Measurements from ENCODE around the gene SVEP1. TPM values are rescaled to one million over a fixed set of nuclear protein-coding genes. Genes with fewer than 3 reads are reported as not detected.

Gene SVEP1
- total and polyA plus RNA-seq, 2 donors (not counting 1 experiment from before 2014, with no cell fraction given): not detected

DNA sequence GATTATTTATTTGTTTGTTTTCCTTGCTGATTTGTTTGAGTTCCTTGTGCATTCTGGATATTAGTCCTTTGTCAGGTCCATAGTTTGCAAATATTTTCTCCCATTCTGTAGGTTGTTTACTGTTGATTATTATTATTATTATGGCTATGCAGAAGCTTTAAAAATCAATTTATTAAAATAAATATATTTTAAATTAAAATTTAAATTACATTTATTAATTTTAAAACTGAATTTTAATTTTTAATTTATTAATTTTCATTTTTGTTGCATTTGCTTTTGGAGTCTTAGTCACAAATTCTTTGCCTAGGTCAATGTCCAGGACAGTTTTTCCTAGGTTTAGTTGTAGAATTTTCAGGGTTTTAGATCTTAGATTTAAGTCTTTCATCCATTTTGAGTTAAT lies 50.9 kb downstream of the SVEP1 start:
- ChIA-PET POLR2A (no interaction called here), CTCF (no interaction called here)
- no peak overlapping the region for H3K9ac ChIP-seq (ENCODE audit: low read length)
- Mint-ChIP-seq H3K27ac (no peak overlapping the region), H3K4me3 (no peak overlapping the region), H3K27me3 (no peaks in the 10 kb centered on the region), H3K9me3 (ENCODE audit: insufficient read depth) (peaks cover 3% of the 10 kb centered on the region), H3K4me1 (no peaks in the 10 kb centered on the region)
- no peaks in the 10 kb centered on the region for H4K20me1 ChIP-seq (ENCODE audit: control insufficient read depth, insufficient read depth, low read length, poor library complexity, severe bottlenecking)
- H3K27ac ChIP-seq (ENCODE audit: low read length in 2 of 2): no peak overlapping the region
- no peak overlapping the region for H3K4me2 ChIP-seq (replicated peaks; ENCODE audit: low read depth, low read length, poor library complexity, severe bottlenecking)
- H2AFZ ChIP-seq (ENCODE audit: insufficient read depth, low read depth, low read length, poor library complexity, severe bottlenecking): no peak overlapping the region
- no peaks in the 10 kb centered on the region for H3K27me3 ChIP-seq (replicated peaks in 1 of 4; ENCODE audit: control extremely low read depth in 1 of 4, control insufficient read depth in 3 of 4, insufficient read depth in 4 of 4, low read length in 3 of 4)
- H3K79me2 ChIP-seq (ENCODE audit: control insufficient read depth, insufficient read depth, low read length): no peaks in the 10 kb centered on the region
- peaks cover 0 to 3% (median 0%) of the 10 kb centered on the region in 3 donors for H3K9me3 ChIP-seq (ENCODE audit: control extremely low read depth in 1 of 3, control insufficient read depth in 2 of 3, insufficient read depth in 1 of 3, low read length in 2 of 3)
- H3K36me3 ChIP-seq (replicated peaks in 1 of 2; ENCODE audit: control extremely low read depth in 1 of 2, control insufficient read depth in 1 of 2, extremely low read depth in 1 of 2, insufficient read depth in 2 of 2, low read length in 1 of 2): no peaks in the 10 kb centered on the region
- ATAC-seq (ENCODE audit: low read depth): no peak
- no peak for DNase-seq
- no peak overlapping the region for H3K4me3 ChIP-seq (ENCODE audit: control extremely low read depth in 1 of 5, extremely low read depth in 1 of 5, insufficient read depth in 1 of 5, low read depth in 2 of 5, low read length in 4 of 5)
- TF ChIP-seq, protein P1, sequence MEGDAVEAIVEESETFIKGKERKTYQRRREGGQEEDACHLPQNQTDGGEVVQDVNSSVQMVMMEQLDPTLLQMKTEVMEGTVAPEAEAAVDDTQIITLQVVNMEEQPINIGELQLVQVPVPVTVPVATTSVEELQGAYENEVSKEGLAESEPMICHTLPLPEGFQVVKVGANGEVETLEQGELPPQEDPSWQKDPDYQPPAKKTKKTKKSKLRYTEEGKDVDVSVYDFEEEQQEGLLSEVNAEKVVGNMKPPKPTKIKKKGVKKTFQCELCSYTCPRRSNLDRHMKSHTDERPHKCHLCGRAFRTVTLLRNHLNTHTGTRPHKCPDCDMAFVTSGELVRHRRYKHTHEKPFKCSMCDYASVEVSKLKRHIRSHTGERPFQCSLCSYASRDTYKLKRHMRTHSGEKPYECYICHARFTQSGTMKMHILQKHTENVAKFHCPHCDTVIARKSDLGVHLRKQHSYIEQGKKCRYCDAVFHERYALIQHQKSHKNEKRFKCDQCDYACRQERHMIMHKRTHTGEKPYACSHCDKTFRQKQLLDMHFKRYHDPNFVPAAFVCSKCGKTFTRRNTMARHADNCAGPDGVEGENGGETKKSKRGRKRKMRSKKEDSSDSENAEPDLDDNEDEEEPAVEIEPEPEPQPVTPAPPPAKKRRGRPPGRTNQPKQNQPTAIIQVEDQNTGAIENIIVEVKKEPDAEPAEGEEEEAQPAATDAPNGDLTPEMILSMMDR (IDR thresholded peaks at IDR 0.05): no peak
- TF ChIP-seq EZH2 (IDR thresholded peaks at IDR 0.05; ENCODE audit: borderline replicate concordance, insufficient read depth, low read depth, low read length, poor library complexity, severe bottlenecking): no peak
- intact Hi-C loops (cut with micrococcal nuclease): no loop called here
- no peaks in the 10 kb centered on the region for H3K4me1 ChIP-seq (ENCODE audit: control insufficient read depth in 2 of 2, insufficient read depth in 2 of 2, low read length in 2 of 2)

DNA sequence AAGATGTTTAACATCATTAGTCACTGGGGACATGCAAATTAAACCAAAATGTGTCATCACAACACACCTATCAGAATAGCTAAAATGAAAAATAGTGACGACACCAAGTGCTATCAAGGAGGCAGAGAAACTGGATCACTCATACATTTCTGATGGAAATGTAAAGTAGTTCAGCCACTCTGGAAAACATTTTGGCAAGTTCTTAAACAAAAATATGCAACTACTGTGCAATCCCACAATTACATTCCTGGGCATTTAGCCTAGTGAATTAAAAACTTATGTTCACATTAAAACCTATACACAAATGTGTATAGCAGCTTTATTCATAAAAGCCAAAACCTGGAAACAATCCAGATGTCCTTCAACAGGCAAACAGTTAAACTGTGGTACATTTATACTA lies 53.1 kb downstream of the SVEP1 start:
- Histone ChIP-seq H3K27ac (ENCODE audit: low read length in 2 of 2) (no peak overlapping the region), H3K36me3 (replicated peaks in 1 of 2; ENCODE audit: control extremely low read depth in 1 of 2, control insufficient read depth in 1 of 2, extremely low read depth in 1 of 2, insufficient read depth in 2 of 2, low read length in 1 of 2) (no peaks in the 10 kb centered on the region), H3K4me2 (replicated peaks; ENCODE audit: low read depth, low read length, poor library complexity, severe bottlenecking) (no peak overlapping the region), H3K27me3 (replicated peaks in 1 of 4; ENCODE audit: control extremely low read depth in 1 of 4, control insufficient read depth in 3 of 4, insufficient read depth in 4 of 4, low read length in 3 of 4) (no peaks in the 10 kb centered on the region), H2AFZ (ENCODE audit: insufficient read depth, low read depth, low read length, poor library complexity, severe bottlenecking) (no peak overlapping the region), H3K4me1 (ENCODE audit: control insufficient read depth in 2 of 2, insufficient read depth in 2 of 2, low read length in 2 of 2) (no peaks in the 10 kb centered on the region), H3K9me3 (ENCODE audit: control extremely low read depth in 1 of 3, control insufficient read depth in 2 of 3, insufficient read depth in 1 of 3, low read length in 2 of 3) (peaks cover 0 to 3% (median 0%) of the 10 kb centered on the region in 3 donors), H3K9ac (ENCODE audit: low read length) (no peak overlapping the region), H3K79me2 (ENCODE audit: control insufficient read depth, insufficient read depth, low read length) (no peaks in the 10 kb centered on the region), H4K20me1 (ENCODE audit: control insufficient read depth, insufficient read depth, low read length, poor library complexity, severe bottlenecking) (no peaks in the 10 kb centered on the region), H3K4me3 (ENCODE audit: control extremely low read depth in 1 of 5, extremely low read depth in 1 of 5, insufficient read depth in 1 of 5, low read depth in 2 of 5, low read length in 4 of 5) (no peak overlapping the region)
- CTCF ChIA-PET: no interaction called here
- no peak overlapping the region for H3K27ac Mint-ChIP-seq
- POLR2A ChIA-PET: no interaction called here
- ATAC-seq (ENCODE audit: low read depth) (no peak), DNase-seq (no peak)
- no peaks in the 10 kb centered on the region for H3K4me1 Mint-ChIP-seq
- intact Hi-C loops (cut with micrococcal nuclease): no loop called here
- no CpG with 5 or more reads among the region's 1 CpG for WGBS (ENCODE audit: insufficient coverage)
- no peak for TF ChIP-seq EZH2 (IDR thresholded peaks at IDR 0.05; ENCODE audit: borderline replicate concordance, insufficient read depth, low read depth, low read length, poor library complexity, severe bottlenecking)
- TF ChIP-seq, protein P1 (IDR thresholded peaks at IDR 0.05): no peak
- H3K27me3 Mint-ChIP-seq: no peaks in the 10 kb centered on the region
- H3K4me3 Mint-ChIP-seq: no peak overlapping the region
- peaks cover 3% of the 10 kb centered on the region for H3K9me3 Mint-ChIP-seq (ENCODE audit: insufficient read depth)

Measured in B cell (primary cell).